Stomach smooth muscle (tissue), 2 donors: Measurements from ENCODE around the gene DNAJB6.

Experiments used
- H3K27ac ChIP-seq: one replicate; pipeline ENCODE4 v1.7.0; 2013; ENCODE audit warnings: mild to moderate bottlenecking, low read length, inconsistent platforms
- H3K27me3 ChIP-seq, 2 donors: one replicate each; pipeline ENCODE4 v1.7.0; 2013; ENCODE audit warnings: low read length in 2 of 2; ENCODE audit not compliant: insufficient read depth in 2 of 2, control insufficient read depth in 1 of 2
- H3K36me3 ChIP-seq, 2 donors: one replicate each; pipeline ENCODE4 v1.7.0; 2013; ENCODE audit warnings: low read length in 2 of 2; ENCODE audit not compliant: control insufficient read depth in 2 of 2, insufficient read depth in 2 of 2
- H3K4me1 ChIP-seq: one replicate; pipeline ENCODE4 v1.7.0; 2013; ENCODE audit warnings: low read length; ENCODE audit not compliant: control insufficient read depth, insufficient read depth
- H3K4me3 ChIP-seq, 2 donors: one replicate each; pipeline ENCODE4 v1.7.0; 2013; ENCODE audit warnings: low read length in 2 of 2
- H3K9ac ChIP-seq, 2 donors: one replicate each; pipeline ENCODE4 v1.7.0; 2013; ENCODE audit warnings: low read length in 2 of 2, mild to moderate bottlenecking in 1 of 2
- H3K9me3 ChIP-seq, 2 donors: one replicate each; pipeline ENCODE4 v1.7.0; 2013; ENCODE audit warnings: low read length in 2 of 2; ENCODE audit not compliant: control insufficient read depth in 2 of 2
- donor health status: healthy.
- donor health status: Pancreatic carcinoma.

Gene DNAJB6

GRCh38 chr7:157412491-157413180, 75.8 kb downstream of the DNAJB6 start:
- Histone ChIP-seq H3K27ac (no peak overlapping the region), H3K27me3 (no peaks in the 10 kb centered on the region), H3K4me3 (no peak overlapping the region), H3K36me3 (peaks cover 25 to 32% of the 10 kb centered on the region in 2 donors), H3K9ac (no peak overlapping the region), H3K4me1 (no peaks in the 10 kb centered on the region), H3K9me3 (no peaks in the 10 kb centered on the region)

GRCh38 chr7:157413881-157414701, 77.3 kb downstream of the DNAJB6 start:
- Histone ChIP-seq H3K4me3 (no peak overlapping the region), H3K4me1 (no peaks in the 10 kb centered on the region), H3K36me3 (peaks cover 25 to 32% of the 10 kb centered on the region in 2 donors), H3K27me3 (no peaks in the 10 kb centered on the region), H3K9me3 (no peaks in the 10 kb centered on the region), H3K9ac (no peak overlapping the region), H3K27ac (no peak overlapping the region)

- Histone ChIP-seq H3K9ac (no peak overlapping the region), H3K4me3 (no peak overlapping the region), H3K9me3 (no peaks in the 10 kb centered on the region), H3K27me3 (no peaks in the 10 kb centered on the region), H3K36me3 (peaks cover 24 to 32% of the 10 kb centered on the region in 2 donors), H3K27ac (no peak overlapping the region), H3K4me1 (no peaks in the 10 kb centered on the region)
Measured at GRCh38 chr7:157414702-157415096, 77.9 kb downstream of the DNAJB6 start.

GRCh38 chr7:157415486-157415885, 78.7 kb downstream of the DNAJB6 start:
- H3K9ac ChIP-seq = no peak overlapping the region
- no peaks in the 10 kb centered on the region for H3K4me1 ChIP-seq
- no peaks in the 10 kb centered on the region for H3K9me3 ChIP-seq
- peaks cover 20 to 27% of the 10 kb centered on the region in 2 donors for H3K36me3 ChIP-seq
- H3K27ac ChIP-seq = no peak overlapping the region
- H3K4me3 ChIP-seq = no peak overlapping the region
- H3K27me3 ChIP-seq = no peaks in the 10 kb centered on the region

- H3K27ac ChIP-seq = no peak overlapping the region
- H3K36me3 ChIP-seq = peaks cover 18 to 26% of the 10 kb centered on the region in 2 donors
- H3K4me1 ChIP-seq = no peaks in the 10 kb centered on the region
- no peaks in the 10 kb centered on the region for H3K9me3 ChIP-seq
- H3K4me3 ChIP-seq = no peak overlapping the region
- H3K9ac ChIP-seq = no peak overlapping the region
- H3K27me3 ChIP-seq = no peaks in the 10 kb centered on the region
Measured at GRCh38 chr7:157416011-157416410, 79.2 kb downstream of the DNAJB6 start.

GRCh38 chr7:157418204-157419034, 81.6 kb downstream of the DNAJB6 start:
- Histone ChIP-seq H3K27ac (no peak overlapping the region), H3K36me3 (peaks cover 20 to 21% of the 10 kb centered on the region in 2 donors), H3K9ac (no peak overlapping the region), H3K4me1 (no peaks in the 10 kb centered on the region), H3K4me3 (no peak overlapping the region), H3K9me3 (no peaks in the 10 kb centered on the region), H3K27me3 (no peaks in the 10 kb centered on the region)

GRCh38 chr7:157419035-157419293, 82.2 kb downstream of the DNAJB6 start:
- Histone ChIP-seq H3K4me1 (no peaks in the 10 kb centered on the region), H3K4me3 (no peak overlapping the region), H3K36me3 (peaks cover 20 to 21% of the 10 kb centered on the region in 2 donors), H3K27ac (no peak overlapping the region), H3K9ac (no peak overlapping the region), H3K9me3 (no peaks in the 10 kb centered on the region), H3K27me3 (no peaks in the 10 kb centered on the region)

- H3K36me3 ChIP-seq = peaks cover 0 to 3% of the 10 kb centered on the region in 2 donors
- no peak overlapping the region for H3K9ac ChIP-seq
- H3K4me1 ChIP-seq = peaks cover 2% of the 10 kb centered on the region
- H3K27ac ChIP-seq = no peak overlapping the region
- no peaks in the 10 kb centered on the region for H3K9me3 ChIP-seq
- H3K4me3 ChIP-seq = no peak overlapping the region
- no peaks in the 10 kb centered on the region for H3K27me3 ChIP-seq
Measured at GRCh38 chr7:157422279-157422678, 85.5 kb downstream of the DNAJB6 start.

GRCh38 chr7:157423348-157423747, 86.5 kb downstream of the DNAJB6 start:
- Histone ChIP-seq H3K9ac (no peak overlapping the region), H3K27ac (no peak overlapping the region)

GRCh38 chr7:157423886-157424565, 87.2 kb downstream of the DNAJB6 start:
- no peaks in the 10 kb centered on the region for H3K27me3 ChIP-seq
- H3K36me3 ChIP-seq = peaks cover 0 to 2% of the 10 kb centered on the region in 2 donors
- H3K4me1 ChIP-seq = peaks cover 2% of the 10 kb centered on the region
- no peak overlapping the region for H3K27ac ChIP-seq
- no peak overlapping the region for H3K4me3 ChIP-seq
- no peaks in the 10 kb centered on the region for H3K9me3 ChIP-seq
- no peak overlapping the region for H3K9ac ChIP-seq

More at GRCh38 chr7:157423348-157423747, 86.5 kb downstream of the DNAJB6 start:
- H3K9me3 ChIP-seq = no peaks in the 10 kb centered on the region
- peaks cover 2% of the 10 kb centered on the region for H3K4me1 ChIP-seq
- H3K4me3 ChIP-seq = no peak overlapping the region
- H3K36me3 ChIP-seq = peaks cover 0 to 2% of the 10 kb centered on the region in 2 donors
- H3K27me3 ChIP-seq = no peaks in the 10 kb centered on the region
